ENCODE data around the gene PPP1R16B. TPM values are rescaled to one million over a fixed set of nuclear protein-coding genes. Genes with fewer than 3 reads are reported as not detected.
A peak's percentile ranks its signal among the peaks of the same experiment; 100 is the strongest.

The PPP1R16B gene
- total RNA-seq, 1 donor from 2014 or later, result 0.03 TPM

GRCh38 chr20:38874460-38875174 lies 69.1 kb downstream of the PPP1R16B start:
- DNase-seq (ENCODE audit: low read depth), result no peak

GRCh38 chr20:38875175-38875993 lies 69.9 kb downstream of the PPP1R16B start:
- DNase-seq (ENCODE audit: low read depth), result no peak

GRCh38 chr20:38877483-38877882 lies 72.0 kb downstream of the PPP1R16B start:
- DNase-seq (ENCODE audit: low read depth), result no peak

DNA sequence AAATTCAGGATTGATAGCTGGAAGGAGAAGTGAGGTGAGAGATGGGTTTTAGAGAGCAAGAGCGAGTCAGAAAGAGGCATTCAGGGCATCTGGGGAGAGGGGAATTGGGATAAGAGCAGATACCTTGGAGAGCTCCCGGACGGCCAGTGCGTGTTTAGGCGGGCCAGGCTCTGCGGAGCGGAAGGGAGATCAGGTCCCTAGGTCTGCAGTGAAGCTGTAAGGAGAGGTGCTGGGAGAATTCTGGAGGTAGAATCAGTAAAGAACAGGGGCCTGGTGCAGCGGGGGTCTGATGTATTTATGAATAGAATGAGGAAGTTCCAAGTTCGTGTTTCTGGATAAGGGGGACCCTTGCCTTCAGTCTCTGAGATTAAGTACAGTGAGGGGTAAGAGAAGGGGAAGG lies 73.4 kb downstream of the PPP1R16B start:
- peak; percentile 54 for DNase-seq (ENCODE audit: low read depth)

- DNase-seq (ENCODE audit: low read depth), result peak; percentile 41
Observed at GRCh38 chr20:38880952-38881735, 75.6 kb downstream of the PPP1R16B start.

DNA sequence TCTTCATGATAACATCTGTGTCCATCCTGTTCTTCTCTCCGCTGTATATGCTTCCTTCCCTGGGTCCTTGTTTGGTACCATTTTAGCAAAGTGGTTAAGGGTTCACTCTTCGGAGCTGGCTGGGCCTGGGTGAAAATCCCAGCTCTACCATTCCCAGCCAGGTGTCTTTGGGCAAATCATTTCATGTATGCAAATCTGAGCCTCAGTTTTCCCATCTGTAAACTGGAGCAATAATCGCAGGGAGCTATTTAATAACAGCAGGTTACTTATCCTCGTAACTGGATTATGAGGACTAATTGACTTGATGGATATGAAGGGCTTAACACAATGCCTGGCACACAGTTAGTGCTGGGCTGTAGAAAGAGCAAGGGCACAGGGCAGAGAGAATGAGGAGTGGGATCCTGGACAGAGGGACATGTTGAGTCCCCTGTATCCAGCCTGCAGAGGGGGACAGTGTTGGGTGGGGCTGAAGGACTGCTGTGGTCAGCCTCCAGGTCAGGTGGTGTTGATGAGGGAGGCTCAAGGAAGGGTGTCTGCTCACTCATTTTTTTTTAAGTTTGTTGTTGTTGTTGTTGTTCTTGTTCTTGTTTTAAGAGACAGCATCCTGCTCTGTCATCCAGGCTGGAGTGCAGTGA lies 76.4 kb downstream of the PPP1R16B start:
- DNase-seq (ENCODE audit: low read depth), result no peak

DNA sequence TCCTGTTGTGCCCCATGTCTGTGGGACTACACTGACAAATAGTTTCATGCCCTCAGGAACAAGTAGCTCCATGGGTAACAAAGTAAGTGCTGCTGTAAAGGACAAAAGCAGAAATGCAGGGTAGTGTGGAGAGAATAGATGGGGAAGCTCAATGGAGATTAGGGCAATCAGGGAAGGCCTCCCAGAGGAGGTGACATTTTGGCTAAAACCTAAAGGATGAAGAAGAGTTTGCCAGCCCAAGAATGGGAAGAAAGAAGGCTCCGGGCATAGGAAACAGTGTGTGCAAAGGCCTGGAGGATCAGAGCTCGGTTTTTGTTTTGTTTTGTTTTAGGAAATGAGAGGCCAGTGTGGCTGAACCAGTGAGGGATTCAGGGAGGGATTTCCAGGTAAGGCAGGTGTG lies 77.1 kb downstream of the PPP1R16B start:
- no peak for DNase-seq (ENCODE audit: low read depth)

DNA sequence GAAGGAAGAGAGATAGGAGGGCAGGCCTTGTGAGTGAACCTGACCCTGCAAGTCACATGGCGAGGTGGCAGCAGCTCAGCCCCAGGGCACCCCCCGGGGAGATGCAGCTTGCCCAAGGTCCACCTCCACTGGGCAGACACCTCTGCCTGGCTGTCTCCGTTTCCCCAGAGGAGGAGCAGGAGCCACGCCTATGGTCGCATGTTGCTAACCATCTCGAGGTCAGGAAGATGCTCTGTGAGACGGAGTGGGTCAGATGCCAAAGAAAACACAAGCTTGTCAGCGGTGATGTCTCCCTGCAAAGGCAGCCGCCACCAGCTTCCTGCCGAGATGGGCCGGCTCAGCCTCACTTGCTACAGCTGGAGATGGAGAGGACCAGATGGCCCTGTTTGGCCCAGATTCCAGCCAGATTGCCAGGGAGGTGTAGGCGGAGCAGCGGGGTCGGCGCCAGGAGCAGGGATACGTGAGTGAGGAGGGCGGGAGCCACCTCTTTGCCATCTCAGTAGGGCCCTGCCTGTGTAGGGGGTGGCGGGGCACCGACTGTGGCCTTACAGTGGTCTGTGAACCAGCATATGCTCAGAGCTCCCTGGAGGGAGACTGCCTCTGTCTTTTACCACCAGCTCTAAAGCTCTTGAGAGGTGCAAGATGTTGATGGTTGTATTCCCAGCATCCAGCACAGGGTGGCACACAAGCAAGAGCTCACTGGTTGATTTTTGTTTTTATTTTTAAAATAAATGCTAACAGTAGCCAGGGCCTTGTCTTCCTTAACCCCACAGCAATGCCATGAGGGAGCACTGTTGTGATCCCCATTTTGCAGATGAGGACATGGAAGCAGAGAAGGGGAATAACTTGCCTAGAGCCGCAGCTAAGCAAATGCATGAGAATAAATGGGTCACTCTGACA lies 77.8 kb downstream of the PPP1R16B start:
- no peak for DNase-seq (ENCODE audit: low read depth)

DNA sequence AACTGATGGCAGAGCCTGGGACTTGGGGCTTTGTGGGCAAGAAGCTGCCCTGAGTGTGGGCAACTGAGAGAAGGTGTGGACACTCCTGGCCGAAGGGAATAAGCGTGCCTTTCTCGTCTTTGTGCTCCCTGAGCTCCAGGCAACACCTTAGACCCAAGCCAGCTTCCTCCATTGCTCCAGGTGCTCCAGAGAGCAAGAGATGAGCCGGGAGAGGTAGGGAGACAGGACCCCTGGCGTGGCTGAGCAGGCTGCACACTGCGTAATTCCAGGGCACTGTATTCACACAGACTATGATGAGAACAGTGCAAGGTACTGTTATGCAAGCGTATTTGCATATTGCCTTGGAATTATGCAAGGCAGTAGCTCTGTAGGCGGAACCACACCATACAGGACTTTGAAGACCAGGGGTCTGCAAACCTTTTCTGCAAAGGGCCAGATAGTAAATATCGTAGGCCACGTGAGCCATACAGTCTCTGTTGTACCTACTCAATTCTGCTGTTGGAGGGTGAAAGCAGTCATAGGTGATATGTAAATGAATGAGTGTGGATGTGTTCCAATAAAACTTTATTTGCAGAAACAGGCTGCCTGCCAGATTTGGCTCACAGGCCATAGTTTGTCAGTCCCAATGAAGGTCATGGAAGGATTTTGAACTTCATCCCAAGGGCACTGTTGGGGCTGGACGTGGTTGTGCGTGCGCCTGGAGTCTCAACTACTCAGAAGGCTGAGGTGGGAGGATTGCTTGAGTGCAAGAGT lies 78.7 kb downstream of the PPP1R16B start:
- DNase-seq (ENCODE audit: low read depth), result no peak

DNA sequence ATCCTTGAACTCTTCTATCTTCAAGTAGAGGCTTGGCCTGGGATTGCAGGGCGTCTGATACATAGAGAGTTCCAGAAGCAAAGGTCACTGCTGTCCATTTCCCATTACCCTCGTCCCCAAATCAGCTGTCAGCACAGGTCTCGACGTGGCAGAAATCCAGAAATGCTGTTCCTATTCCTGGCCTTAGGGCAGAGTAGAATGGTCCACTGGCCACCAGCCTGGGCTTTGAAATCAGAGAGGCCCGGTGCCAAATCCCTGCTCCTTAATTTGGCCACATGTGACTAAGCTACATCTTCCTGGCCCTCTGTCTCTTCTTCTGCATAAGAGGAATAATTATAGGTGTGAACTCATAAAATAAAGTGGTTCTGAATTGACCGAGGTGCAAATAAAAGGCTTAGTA lies 79.9 kb downstream of the PPP1R16B start:
- peak; percentile 19 for DNase-seq (ENCODE audit: low read depth)

GRCh38 chr20:38888059-38888831 lies 82.7 kb downstream of the PPP1R16B start:
- DNase-seq (ENCODE audit: low read depth), result no peak

- DNase-seq (ENCODE audit: low read depth), result no peak
Observed at GRCh38 chr20:38889050-38889449, 83.6 kb downstream of the PPP1R16B start.

DNA sequence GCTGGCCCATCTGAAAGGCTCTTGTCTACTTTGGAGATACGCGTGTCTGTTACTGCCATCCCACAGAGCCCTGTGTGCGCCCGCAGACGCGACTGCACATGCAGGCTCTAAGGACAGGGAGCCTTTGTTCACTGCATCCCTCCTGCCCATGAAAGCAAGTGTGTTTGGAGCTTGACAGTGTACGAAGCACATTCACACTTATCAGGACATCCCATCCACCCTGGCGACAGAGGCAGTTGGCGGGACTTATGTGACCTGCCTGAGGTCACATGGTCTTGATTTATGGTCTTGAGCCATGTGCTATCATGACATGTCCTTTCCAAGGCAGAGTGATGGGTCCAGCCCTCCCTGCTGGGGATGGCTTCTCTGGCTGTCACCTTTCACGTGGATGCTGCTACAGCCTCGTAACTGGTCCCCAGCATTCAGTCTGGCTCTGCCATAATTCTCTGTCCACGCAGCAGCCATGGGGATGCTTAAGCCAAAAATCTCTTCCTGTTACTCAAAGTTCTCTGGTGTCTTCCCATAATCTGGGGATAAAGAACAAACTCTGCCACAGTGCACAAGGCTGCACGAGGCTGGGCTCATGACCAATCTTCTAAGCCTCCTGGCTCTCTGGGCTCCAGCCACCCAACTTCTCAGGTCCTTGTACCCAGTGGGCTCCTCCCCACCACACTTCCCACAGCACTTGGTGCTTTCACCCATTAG lies 84.4 kb downstream of the PPP1R16B start:
- DNase-seq (ENCODE audit: low read depth), result no peak

GRCh38 chr20:38890497-38890818 lies 85.0 kb downstream of the PPP1R16B start:
- no peak for DNase-seq (ENCODE audit: low read depth)

- no peak for DNase-seq (ENCODE audit: low read depth)
Observed at GRCh38 chr20:38892091-38892981, 86.8 kb downstream of the PPP1R16B start.

DNA sequence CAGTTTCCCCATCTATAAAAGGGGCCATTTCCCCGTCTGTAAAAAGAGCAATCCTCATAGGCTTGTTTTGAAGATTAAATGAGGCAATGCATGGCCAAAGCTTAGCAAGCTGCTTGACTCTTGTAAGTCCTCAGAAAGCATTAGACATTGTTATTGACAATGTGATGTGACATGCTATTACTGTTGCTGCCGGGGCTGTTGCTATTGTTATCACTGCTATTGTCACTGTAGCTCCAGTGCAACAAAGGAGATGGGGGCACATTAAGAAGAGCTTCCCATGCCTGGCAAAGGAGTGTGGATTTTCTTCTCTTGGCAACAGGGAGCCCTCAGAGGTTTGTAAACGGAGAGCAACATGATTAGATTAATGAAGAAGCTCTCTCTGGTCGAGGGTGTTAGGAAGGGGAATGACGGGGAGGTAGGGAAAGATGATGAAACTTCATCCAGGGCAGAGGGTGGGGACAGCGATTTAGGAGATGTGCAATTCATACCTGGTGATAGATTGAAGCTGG lies 87.6 kb downstream of the PPP1R16B start:
- no peak for DNase-seq (ENCODE audit: low read depth)

DNA sequence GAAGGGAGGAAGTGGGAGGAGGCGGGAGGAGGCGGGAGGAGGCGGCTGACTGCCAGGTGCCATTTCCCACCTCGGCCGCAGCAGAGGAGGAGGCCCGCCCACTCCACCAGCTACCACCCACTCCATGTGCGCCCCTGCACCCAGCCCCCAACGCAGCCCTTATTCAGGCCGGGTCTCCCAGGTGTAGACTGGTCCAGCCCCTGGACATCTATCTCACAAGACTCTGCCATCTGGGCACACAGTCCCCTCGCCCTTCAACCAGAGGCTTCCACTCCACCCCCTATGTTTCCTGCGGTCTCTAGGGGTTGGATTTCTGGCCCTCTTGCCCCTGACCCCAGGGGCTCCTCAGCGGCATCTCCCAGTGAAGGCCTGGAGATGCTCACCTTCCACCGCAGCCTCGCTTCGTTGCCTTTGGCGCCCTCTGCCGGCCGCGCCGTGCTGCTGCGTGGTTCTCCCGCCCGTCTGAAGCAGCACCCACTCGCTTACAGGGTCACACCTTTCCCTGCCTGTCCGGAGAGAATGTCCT lies 88.1 kb downstream of the PPP1R16B start:
- DNase-seq (ENCODE audit: low read depth), result peak; percentile 48

Measured in myocyte (in vitro differentiated cells).